ENCODE data around the gene ELF4.

DNA sequence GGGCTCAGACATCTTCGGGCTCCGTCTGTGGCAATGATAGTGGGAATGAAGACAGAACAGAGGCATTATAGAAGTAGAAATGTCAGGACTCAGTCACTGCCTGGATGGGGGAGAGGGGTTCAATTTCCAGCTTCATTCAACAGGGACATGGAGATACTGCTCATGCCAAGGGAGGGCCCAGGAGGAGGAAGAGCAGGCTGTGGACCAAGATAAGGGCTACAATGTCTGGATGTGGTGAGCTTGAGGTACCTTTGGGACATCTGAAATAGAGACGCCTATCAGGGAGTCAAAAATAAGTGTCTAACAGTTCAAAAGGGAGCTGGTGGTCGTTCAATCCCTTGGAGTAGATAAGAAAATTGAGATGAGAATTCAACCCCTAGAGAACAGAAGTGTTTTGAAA lies 34.5 kb downstream of the ELF4 start:
- TF ChIP-seq, protein P1, sequence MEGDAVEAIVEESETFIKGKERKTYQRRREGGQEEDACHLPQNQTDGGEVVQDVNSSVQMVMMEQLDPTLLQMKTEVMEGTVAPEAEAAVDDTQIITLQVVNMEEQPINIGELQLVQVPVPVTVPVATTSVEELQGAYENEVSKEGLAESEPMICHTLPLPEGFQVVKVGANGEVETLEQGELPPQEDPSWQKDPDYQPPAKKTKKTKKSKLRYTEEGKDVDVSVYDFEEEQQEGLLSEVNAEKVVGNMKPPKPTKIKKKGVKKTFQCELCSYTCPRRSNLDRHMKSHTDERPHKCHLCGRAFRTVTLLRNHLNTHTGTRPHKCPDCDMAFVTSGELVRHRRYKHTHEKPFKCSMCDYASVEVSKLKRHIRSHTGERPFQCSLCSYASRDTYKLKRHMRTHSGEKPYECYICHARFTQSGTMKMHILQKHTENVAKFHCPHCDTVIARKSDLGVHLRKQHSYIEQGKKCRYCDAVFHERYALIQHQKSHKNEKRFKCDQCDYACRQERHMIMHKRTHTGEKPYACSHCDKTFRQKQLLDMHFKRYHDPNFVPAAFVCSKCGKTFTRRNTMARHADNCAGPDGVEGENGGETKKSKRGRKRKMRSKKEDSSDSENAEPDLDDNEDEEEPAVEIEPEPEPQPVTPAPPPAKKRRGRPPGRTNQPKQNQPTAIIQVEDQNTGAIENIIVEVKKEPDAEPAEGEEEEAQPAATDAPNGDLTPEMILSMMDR (tag by site-specific recombination; IDR thresholded peaks at IDR 0.05), result no peak
- TF ChIP-seq, protein P2, sequence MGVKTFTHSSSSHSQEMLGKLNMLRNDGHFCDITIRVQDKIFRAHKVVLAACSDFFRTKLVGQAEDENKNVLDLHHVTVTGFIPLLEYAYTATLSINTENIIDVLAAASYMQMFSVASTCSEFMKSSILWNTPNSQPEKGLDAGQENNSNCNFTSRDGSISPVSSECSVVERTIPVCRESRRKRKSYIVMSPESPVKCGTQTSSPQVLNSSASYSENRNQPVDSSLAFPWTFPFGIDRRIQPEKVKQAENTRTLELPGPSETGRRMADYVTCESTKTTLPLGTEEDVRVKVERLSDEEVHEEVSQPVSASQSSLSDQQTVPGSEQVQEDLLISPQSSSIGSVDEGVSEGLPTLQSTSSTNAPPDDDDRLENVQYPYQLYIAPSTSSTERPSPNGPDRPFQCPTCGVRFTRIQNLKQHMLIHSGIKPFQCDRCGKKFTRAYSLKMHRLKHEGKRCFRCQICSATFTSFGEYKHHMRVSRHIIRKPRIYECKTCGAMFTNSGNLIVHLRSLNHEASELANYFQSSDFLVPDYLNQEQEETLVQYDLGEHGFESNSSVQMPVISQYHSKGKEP (tag by site-specific recombination; IDR thresholded peaks at IDR 0.05), result no peak
- TF ChIP-seq, protein P3, sequence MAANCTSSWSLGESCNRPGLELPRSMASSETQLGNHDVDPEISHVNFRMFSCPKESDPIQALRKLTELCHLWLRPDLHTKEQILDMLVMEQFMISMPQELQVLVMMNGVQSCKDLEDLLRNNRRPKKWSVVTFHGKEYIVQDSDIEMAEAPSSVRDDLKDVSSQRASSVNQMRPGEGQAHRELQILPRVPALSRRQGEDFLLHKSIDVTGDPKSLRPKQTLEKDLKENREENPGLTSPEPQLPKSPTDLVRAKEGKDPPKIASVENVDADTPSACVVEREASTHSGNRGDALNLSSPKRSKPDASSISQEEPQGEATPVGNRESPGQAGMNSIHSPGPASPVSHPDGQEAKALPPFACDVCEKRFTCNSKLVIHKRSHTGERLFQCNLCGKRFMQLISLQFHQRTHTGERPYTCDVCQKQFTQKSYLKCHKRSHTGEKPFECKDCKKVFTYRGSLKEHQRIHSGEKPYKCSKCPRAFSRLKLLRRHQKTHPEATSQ (tag by site-specific recombination; IDR thresholded peaks at IDR 0.05), result no peak
- TF ChIP-seq GLI2 (tag by site-specific recombination; IDR thresholded peaks at IDR 0.05; ENCODE audit: borderline replicate concordance, low read depth) (no peak), ZNF10 (tag by site-specific recombination; IDR thresholded peaks at IDR 0.05) (no peak), ZNF274 (IDR thresholded peaks at IDR 0.05; ENCODE audit: low read length) (no peak), ZNF274 (tag by site-specific recombination; IDR thresholded peaks at IDR 0.05; ENCODE audit: borderline replicate concordance) (no peak)
